ENCODE measurements around the gene ADGRL1. TPM values are rescaled to one million over a fixed set of nuclear protein-coding genes. Genes with fewer than 3 reads are reported as not detected.
"Not testable (repeated sequence)": the region's sequence is repeated elsewhere in the genome, so short reads cannot be mapped to it uniquely, and the experiment has no call there.

Gene ADGRL1
- total and polyA plus RNA-seq, 2 donors (not counting 3 experiments of a cell fraction or from before 2014, with no cell fraction given), result 7.3 to 8.3 TPM

GRCh38 chr19:14209401-14209800 is 3.4 kb upstream of the ADGRL1 start:
- BruUV-seq (replicated peaks); H3K9ac ChIP-seq (replicated peaks; ENCODE audit: extremely low read depth, insufficient read depth, low read length); H3K9me1 ChIP-seq (replicated peaks; ENCODE audit: control insufficient read depth, extremely low read depth, insufficient read depth, low read length); H3K79me2 ChIP-seq (ENCODE audit: control insufficient read depth, insufficient read depth, low read length); dilution Hi-C loops (cut with MboI; ENCODE audit: extremely low pct_ligation_motif_present, low sequenced_read_pairs); H3K27ac ChIP-seq (ENCODE audit: insufficient read depth, low read depth, low read length); H3K4me2 ChIP-seq (ENCODE audit: insufficient read depth, low read length); FAIRE-seq; DNase-seq (ENCODE audit: low read depth, low spot score); H4K20me1 ChIP-seq (replicated peaks; ENCODE audit: control insufficient read depth, extremely low read depth, insufficient read depth, low read length); H3K36me3 ChIP-seq (ENCODE audit: control insufficient read depth in 2 of 2, extremely low read depth in 1 of 2, insufficient read depth in 2 of 2, low read length in 2 of 2); H3K4me3 ChIP-seq (replicated peaks in 1 of 3; ENCODE audit: insufficient read depth in 1 of 3, low read depth in 1 of 3, low read length in 3 of 3); CTCF ChIA-PET; POLR2A ChIA-PET; H2AFZ ChIP-seq (ENCODE audit: low read depth, low read length); H3K4me1 ChIP-seq (ENCODE audit: control insufficient read depth, extremely low read depth, insufficient read depth, low read length); H3K9me3 ChIP-seq (replicated peaks; ENCODE audit: control insufficient read depth, insufficient read depth, low read length): not testable (repeated sequence)
- peaks cover 19 to 25% of the 10 kb centered on the region in 2 experiments for H3K27me3 ChIP-seq (ENCODE audit: control insufficient read depth in 2 of 2, insufficient read depth in 2 of 2, low read length in 2 of 2)
- intact Hi-C loops (cut with micrococcal nuclease), result loop anchor here (5.0 kb wide), 1 partner anchor 78 kb away; no protein-coding TSS in a partner anchor

- intact Hi-C loops (cut with micrococcal nuclease), result loop anchor here (5.0 kb wide), 1 partner anchor 79 kb away; no protein-coding TSS in a partner anchor
- POLR2A ChIA-PET; H3K9me3 ChIP-seq (replicated peaks; ENCODE audit: control insufficient read depth, insufficient read depth, low read length); H3K79me2 ChIP-seq (ENCODE audit: control insufficient read depth, insufficient read depth, low read length); DNase-seq (ENCODE audit: low read depth, low spot score); H3K4me2 ChIP-seq (ENCODE audit: insufficient read depth, low read length); H3K27ac ChIP-seq (ENCODE audit: insufficient read depth, low read depth, low read length); H3K4me1 ChIP-seq (ENCODE audit: control insufficient read depth, extremely low read depth, insufficient read depth, low read length); dilution Hi-C loops (cut with MboI; ENCODE audit: extremely low pct_ligation_motif_present, low sequenced_read_pairs); H3K4me3 ChIP-seq (replicated peaks in 1 of 3; ENCODE audit: insufficient read depth in 1 of 3, low read depth in 1 of 3, low read length in 3 of 3); H4K20me1 ChIP-seq (replicated peaks; ENCODE audit: control insufficient read depth, extremely low read depth, insufficient read depth, low read length); H3K9ac ChIP-seq (replicated peaks; ENCODE audit: extremely low read depth, insufficient read depth, low read length); BruUV-seq (replicated peaks); H2AFZ ChIP-seq (ENCODE audit: low read depth, low read length); FAIRE-seq; H3K36me3 ChIP-seq (ENCODE audit: control insufficient read depth in 2 of 2, extremely low read depth in 1 of 2, insufficient read depth in 2 of 2, low read length in 2 of 2); CTCF ChIA-PET; H3K9me1 ChIP-seq (replicated peaks; ENCODE audit: control insufficient read depth, extremely low read depth, insufficient read depth, low read length): not testable (repeated sequence)
- H3K27me3 ChIP-seq (ENCODE audit: control insufficient read depth in 2 of 2, insufficient read depth in 2 of 2, low read length in 2 of 2), result peaks cover 19 to 27% of the 10 kb centered on the region in 2 experiments
These were observed 2.5 kb upstream of the ADGRL1 start for GRCh38 chr19:14208496-14208895.

- BruUV-seq (replicated peaks); H3K9ac ChIP-seq (replicated peaks; ENCODE audit: extremely low read depth, insufficient read depth, low read length); H4K20me1 ChIP-seq (replicated peaks; ENCODE audit: control insufficient read depth, extremely low read depth, insufficient read depth, low read length); H3K4me3 ChIP-seq (replicated peaks in 1 of 3; ENCODE audit: insufficient read depth in 1 of 3, low read depth in 1 of 3, low read length in 3 of 3); H3K27ac ChIP-seq (ENCODE audit: insufficient read depth, low read depth, low read length); H3K4me1 ChIP-seq (ENCODE audit: control insufficient read depth, extremely low read depth, insufficient read depth, low read length); DNase-seq (ENCODE audit: low read depth, low spot score); H3K36me3 ChIP-seq (ENCODE audit: control insufficient read depth in 2 of 2, extremely low read depth in 1 of 2, insufficient read depth in 2 of 2, low read length in 2 of 2); FAIRE-seq; H2AFZ ChIP-seq (ENCODE audit: low read depth, low read length); dilution Hi-C loops (cut with MboI; ENCODE audit: extremely low pct_ligation_motif_present, low sequenced_read_pairs); H3K9me3 ChIP-seq (replicated peaks; ENCODE audit: control insufficient read depth, insufficient read depth, low read length); H3K9me1 ChIP-seq (replicated peaks; ENCODE audit: control insufficient read depth, extremely low read depth, insufficient read depth, low read length); CTCF ChIA-PET; POLR2A ChIA-PET; H3K4me2 ChIP-seq (ENCODE audit: insufficient read depth, low read length); H3K79me2 ChIP-seq (ENCODE audit: control insufficient read depth, insufficient read depth, low read length): not testable (repeated sequence)
- peaks cover 19 to 27% of the 10 kb centered on the region in 2 experiments for H3K27me3 ChIP-seq (ENCODE audit: control insufficient read depth in 2 of 2, insufficient read depth in 2 of 2, low read length in 2 of 2)
- intact Hi-C loops (cut with micrococcal nuclease), result loop anchor here (5.0 kb wide), 1 partner anchor 80 kb away; no protein-coding TSS in a partner anchor
These were observed 1.8 kb upstream of the ADGRL1 start for GRCh38 chr19:14207796-14208195.

GRCh38 chr19:14206737-14207726 is 1.1 kb upstream of the ADGRL1 start:
- H3K9ac ChIP-seq (replicated peaks; ENCODE audit: extremely low read depth, insufficient read depth, low read length); H3K79me2 ChIP-seq (ENCODE audit: control insufficient read depth, insufficient read depth, low read length); H3K36me3 ChIP-seq (ENCODE audit: control insufficient read depth in 2 of 2, extremely low read depth in 1 of 2, insufficient read depth in 2 of 2, low read length in 2 of 2); BruUV-seq (replicated peaks); H3K27ac ChIP-seq (ENCODE audit: insufficient read depth, low read depth, low read length); dilution Hi-C loops (cut with MboI; ENCODE audit: extremely low pct_ligation_motif_present, low sequenced_read_pairs); H4K20me1 ChIP-seq (replicated peaks; ENCODE audit: control insufficient read depth, extremely low read depth, insufficient read depth, low read length); H3K4me1 ChIP-seq (ENCODE audit: control insufficient read depth, extremely low read depth, insufficient read depth, low read length); H3K9me1 ChIP-seq (replicated peaks; ENCODE audit: control insufficient read depth, extremely low read depth, insufficient read depth, low read length); POLR2A ChIA-PET; H3K9me3 ChIP-seq (replicated peaks; ENCODE audit: control insufficient read depth, insufficient read depth, low read length): not testable (repeated sequence)
- intact Hi-C loops (cut with micrococcal nuclease), result loop anchor here (5.0 kb wide), 1 partner anchor 80 kb away; no protein-coding TSS in a partner anchor
- Histone ChIP-seq H3K4me2 (ENCODE audit: insufficient read depth, low read length) (peak overlapping the region; percentile 64), H3K27me3 (ENCODE audit: control insufficient read depth in 2 of 2, insufficient read depth in 2 of 2, low read length in 2 of 2) (peaks cover 19 to 27% of the 10 kb centered on the region in 2 experiments), H2AFZ (ENCODE audit: low read depth, low read length) (peak overlapping the region; percentile 93), H3K4me3 (replicated peaks in 1 of 3; ENCODE audit: insufficient read depth in 1 of 3, low read depth in 1 of 3, low read length in 3 of 3) (peak overlapping the region; percentile 42 to 55 (median 45))
- CTCF ChIA-PET, result interaction anchor here (0.9 kb wide), 1 partner anchor 141 kb away, joined by 3 read pairs; no protein-coding TSS in a partner anchor
- peak; percentile 89 for DNase-seq (ENCODE audit: low read depth, low spot score)
- FAIRE-seq, result peak; percentile 91
